Measurements from ENCODE around the gene POM121L2.

The POM121L2 gene

GRCh38 chr6:27332692-27333641 lies 20.9 kb upstream of the POM121L2 start:
- peak; percentile 75 for DNase-seq (ENCODE audit: extremely low read depth, low read depth)
- TF ChIP-seq CTCF (IDR thresholded peaks at IDR 0.05; ENCODE audit: low read depth, low read length, missing control alignments): no peak
- peak overlapping the region; percentile 62 for H3K4me3 ChIP-seq (replicated peaks; ENCODE audit: low read depth, low read length)

- TF ChIP-seq CTCF (IDR thresholded peaks at IDR 0.05; ENCODE audit: low read depth, low read length, missing control alignments): no peak
- H3K4me3 ChIP-seq (replicated peaks; ENCODE audit: low read depth, low read length): no peak overlapping the region
- no peak for DNase-seq (ENCODE audit: extremely low read depth, low read depth)
Measured at GRCh38 chr6:27327023-27327738, 15.1 kb upstream of the POM121L2 start.

GRCh38 chr6:27321901-27322300 lies 9.8 kb upstream of the POM121L2 start:
- DNase-seq (ENCODE audit: extremely low read depth, low read depth): no peak
- no peak for TF ChIP-seq CTCF (IDR thresholded peaks at IDR 0.05; ENCODE audit: low read depth, low read length, missing control alignments)
- H3K4me3 ChIP-seq (replicated peaks; ENCODE audit: low read depth, low read length): no peak overlapping the region

GRCh38 chr6:27321370-27321769 lies 9.3 kb upstream of the POM121L2 start:
- no peak for TF ChIP-seq CTCF (IDR thresholded peaks at IDR 0.05; ENCODE audit: low read depth, low read length, missing control alignments)
- H3K4me3 ChIP-seq (replicated peaks; ENCODE audit: low read depth, low read length): no peak overlapping the region
- DNase-seq (ENCODE audit: extremely low read depth, low read depth): no peak

- DNase-seq (ENCODE audit: extremely low read depth, low read depth): no peak
- no peak overlapping the region for H3K4me3 ChIP-seq (replicated peaks; ENCODE audit: low read depth, low read length)
- no peak for TF ChIP-seq CTCF (IDR thresholded peaks at IDR 0.05; ENCODE audit: low read depth, low read length, missing control alignments)
Measured at GRCh38 chr6:27318973-27319372, 6.9 kb upstream of the POM121L2 start.

DNA sequence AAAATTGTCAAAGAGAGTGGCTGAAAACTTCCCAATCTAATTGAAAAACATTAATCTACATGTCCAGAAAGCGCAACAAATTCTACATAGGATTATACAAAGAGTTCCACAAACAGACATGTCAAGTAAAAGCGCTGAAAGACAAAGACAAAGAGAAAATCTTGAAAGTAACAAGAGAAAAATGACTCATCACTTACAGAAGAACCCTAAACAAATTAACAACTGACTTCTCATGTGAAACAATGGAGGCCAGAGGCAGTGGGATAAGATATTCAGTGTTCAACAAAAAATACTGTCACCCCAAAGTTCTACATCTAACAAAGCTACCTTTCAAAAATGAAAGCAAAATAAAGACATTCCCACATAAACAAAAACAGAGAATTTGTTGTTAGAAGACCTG lies 2.0 kb upstream of the POM121L2 start:
- TF ChIP-seq CTCF (IDR thresholded peaks at IDR 0.05; ENCODE audit: low read depth, low read length, missing control alignments): no peak
- DNase-seq (ENCODE audit: extremely low read depth, low read depth): no peak

More for the DNA sequence above, 2.0 kb upstream of the POM121L2 start:
- H3K4me3 ChIP-seq (replicated peaks; ENCODE audit: low read depth, low read length): no peak overlapping the region

All from HFF-Myc (cell line).